GM13977 (cell line): ENCODE results near the gene NLN.

ENCODE experiments used
- DNase-seq: peaks from one replicate; pipeline ENCODE4 v3.0.0; 2012; ENCODE audit warnings: low spot score
- in situ Hi-C: fragments of 300-500 bp; cut with MboI; formaldehyde crosslinking; loops from one replicate; pipeline ENCODE4 v1.12.0; 2022; ENCODE audit warnings: low sequenced_read_pairs, low pct_unique_long_range_greater_than_20kb, mixed read lengths, inconsistent platforms; ENCODE audit not compliant: unreplicated experiment
- TF ChIP-seq, protein P1 (sequence below): IDR thresholded peaks from 2 replicates; pipeline ENCODE4 v1.5.1; 2012; ENCODE audit warnings: mild to moderate bottlenecking, control low read depth; ENCODE audit not compliant: insufficient read depth; ENCODE audit errors: extremely low read depth, missing control alignments

The NLN gene

GRCh38 chr5:65823845-65824445 lies 101.9 kb downstream of the NLN start:
- no peak for DNase-seq
- TF ChIP-seq, protein P1, sequence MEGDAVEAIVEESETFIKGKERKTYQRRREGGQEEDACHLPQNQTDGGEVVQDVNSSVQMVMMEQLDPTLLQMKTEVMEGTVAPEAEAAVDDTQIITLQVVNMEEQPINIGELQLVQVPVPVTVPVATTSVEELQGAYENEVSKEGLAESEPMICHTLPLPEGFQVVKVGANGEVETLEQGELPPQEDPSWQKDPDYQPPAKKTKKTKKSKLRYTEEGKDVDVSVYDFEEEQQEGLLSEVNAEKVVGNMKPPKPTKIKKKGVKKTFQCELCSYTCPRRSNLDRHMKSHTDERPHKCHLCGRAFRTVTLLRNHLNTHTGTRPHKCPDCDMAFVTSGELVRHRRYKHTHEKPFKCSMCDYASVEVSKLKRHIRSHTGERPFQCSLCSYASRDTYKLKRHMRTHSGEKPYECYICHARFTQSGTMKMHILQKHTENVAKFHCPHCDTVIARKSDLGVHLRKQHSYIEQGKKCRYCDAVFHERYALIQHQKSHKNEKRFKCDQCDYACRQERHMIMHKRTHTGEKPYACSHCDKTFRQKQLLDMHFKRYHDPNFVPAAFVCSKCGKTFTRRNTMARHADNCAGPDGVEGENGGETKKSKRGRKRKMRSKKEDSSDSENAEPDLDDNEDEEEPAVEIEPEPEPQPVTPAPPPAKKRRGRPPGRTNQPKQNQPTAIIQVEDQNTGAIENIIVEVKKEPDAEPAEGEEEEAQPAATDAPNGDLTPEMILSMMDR, result no peak
- in situ Hi-C loops, result no loop called here

DNA sequence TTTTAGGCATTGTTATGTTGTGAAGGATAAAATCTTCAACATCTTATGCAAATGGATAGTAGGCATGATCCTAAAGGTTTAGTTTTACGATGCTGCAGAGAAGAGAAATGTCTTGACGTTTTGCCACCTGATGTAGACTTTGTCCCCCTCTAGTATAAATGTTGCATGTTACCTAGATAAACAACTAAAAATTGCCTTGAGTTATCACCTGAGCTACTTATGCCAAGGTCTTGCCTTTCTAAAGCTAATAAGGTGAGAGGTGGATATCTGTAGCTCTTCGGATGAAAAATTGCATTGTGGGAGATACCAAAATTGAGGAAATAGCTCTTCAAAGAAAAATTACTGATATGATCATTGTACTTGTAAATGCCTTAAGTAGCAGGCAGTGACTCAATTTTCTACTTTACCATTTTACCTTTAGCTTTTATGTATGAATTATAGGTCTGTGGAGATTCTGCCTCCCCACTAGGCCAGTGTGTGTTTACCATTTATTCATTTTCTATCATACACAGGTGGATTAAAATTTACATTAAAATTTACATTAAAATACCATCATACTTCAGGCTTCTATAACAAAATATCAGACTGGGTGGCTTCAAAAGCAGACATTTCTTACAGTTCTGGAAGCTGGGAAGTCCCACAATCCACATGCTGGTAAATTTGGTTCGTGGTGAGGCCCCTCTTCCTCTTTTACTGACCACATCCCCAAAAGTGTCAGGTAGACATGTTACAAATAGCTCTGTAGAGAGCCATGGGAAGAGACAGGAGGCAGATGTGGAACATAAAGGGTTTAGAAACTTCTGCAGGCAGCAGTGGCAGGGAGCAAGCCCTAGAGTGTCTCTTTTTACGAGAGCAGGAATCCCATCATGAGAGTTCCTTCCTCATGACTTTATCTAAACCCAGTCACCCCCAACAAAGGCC lies 103.7 kb downstream of the NLN start:
- TF ChIP-seq, protein P1, result no peak
- DNase-seq, result no peak
- in situ Hi-C loops, result no loop called here

DNA sequence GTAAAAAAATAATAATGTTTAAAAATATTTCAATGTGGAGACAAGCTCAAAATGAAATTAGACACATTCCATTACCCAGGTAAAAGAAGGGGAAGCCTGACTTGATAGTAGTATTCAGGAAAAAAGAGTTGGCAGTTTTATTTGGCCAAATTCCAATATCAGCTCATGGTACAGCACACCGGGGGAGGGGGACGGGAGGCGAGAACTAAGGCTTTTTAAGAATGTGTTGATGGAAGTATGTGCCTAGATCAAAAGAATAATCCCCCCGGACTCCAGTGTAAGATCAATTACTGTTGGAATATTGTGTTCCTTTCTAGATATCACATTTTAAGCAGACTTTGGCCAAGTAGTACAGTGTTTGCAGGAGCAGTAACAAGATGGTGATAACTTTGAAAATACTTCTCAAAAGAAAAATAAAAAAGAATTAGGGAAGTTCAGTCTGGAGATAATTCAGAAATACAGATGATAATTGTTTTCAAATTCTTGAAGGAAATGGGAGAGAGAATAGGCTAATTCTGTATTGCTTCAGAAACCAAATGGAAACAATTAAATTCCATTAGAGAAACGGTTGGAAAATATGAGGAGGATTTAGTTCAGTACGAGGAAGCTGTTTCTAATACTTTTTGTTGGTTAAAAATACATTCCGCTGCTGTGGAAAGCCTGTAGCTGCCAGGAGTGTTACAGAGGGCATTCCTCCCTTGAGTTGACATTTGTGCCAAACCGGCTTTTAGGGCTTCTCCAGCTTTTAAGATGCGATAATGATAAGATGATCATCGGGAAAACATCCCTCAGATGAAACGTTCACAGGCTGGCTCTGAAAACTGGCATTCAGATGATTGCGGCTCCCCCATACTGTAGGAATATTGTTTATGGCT lies 106.3 kb downstream of the NLN start:
- in situ Hi-C loops, result no loop called here

DNA sequence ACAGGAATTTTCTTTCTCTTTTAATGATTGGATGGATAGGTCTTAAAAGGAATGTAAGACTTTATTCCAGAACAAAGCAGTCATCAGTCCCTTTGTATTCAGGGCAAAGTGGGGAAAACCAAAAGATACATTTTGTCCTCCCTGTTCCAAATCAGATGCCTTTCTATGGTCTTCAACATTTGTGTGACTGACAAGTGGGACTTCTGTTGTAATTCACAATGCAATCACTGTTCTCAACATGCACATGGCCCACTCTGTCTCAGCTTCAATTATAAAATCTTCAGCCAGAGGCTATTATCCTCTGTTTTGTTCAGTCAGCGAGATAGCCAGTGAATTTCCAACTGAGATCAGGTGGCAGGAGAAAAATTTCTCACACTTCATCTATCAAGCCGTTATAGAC lies 108.9 kb downstream of the NLN start:
- DNase-seq, result no peak
- in situ Hi-C loops, result no loop called here
- TF ChIP-seq, protein P1, result no peak

More for the DNA sequence above, 106.3 kb downstream of the NLN start:
- no peak for DNase-seq
- TF ChIP-seq, protein P1, result no peak

- DNase-seq, result no peak
- in situ Hi-C loops, result no loop called here
- TF ChIP-seq, protein P1, result no peak
Observed at GRCh38 chr5:65831276-65831675, 109.3 kb downstream of the NLN start.

- TF ChIP-seq, protein P1, result no peak
- no peak for DNase-seq
- in situ Hi-C loops, result no loop called here
Observed at GRCh38 chr5:65832152-65832551, 110.1 kb downstream of the NLN start.
